CD4-positive, alpha-beta T cell treated with Interleukin-15 for 1 hour (primary cell): ENCODE measurements around the gene KCNMB4.

Source experiments
- DNase-seq: peaks from one replicate; pipeline ENCODE4 v3.0.0-alpha.2; 2020

KCNMB4 gene

DNA sequence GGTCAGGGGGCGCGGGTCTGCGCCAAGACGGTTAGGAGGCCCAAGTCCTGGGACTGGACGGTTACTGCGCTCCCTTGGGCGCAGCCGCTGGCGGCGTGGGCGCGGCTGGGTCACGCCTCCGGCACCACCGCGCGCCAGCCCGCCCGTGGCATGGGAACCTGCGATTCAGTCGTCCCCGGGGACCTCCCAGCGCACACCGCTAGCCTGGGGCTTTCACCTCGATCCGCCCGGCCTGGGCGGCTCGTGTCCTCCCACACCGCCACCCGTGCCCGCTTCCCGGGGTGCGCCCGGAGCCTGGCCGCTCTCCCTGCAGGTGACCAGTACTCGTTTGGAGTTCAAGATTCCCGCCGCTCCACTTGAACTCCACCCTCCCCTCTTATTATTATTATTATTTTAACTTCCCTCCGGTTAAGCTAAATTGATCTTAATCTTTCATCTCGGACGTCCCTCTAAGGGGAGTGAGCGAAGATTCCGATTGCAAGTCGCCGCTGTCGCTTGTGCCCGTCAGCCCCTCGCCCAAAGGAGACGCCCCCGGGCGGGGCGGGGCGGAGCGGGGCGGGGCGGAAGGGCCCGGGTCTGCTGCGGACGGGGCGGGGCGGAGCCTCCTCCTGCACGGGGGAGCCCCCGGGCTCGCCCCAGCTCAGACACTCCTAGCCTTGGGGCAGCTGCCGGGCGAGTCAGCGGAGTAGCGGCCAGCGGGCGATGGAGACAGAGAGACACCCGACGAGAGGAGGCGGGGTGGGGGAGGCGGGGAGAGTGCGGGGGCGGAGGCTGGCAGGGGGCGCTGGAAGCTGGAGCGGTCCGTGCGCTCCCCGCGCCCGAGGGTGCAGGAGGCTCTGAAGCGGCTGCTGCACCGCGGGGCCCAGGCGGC is at the start of gene KCNMB4:
TSS of gene KCNMB4 (plus strand) at position 643 of the 871 bp plus-strand sequence. CDS start 445 bp downstream, outside the sequence.
- DNase-seq, result peak; percentile 65

GRCh38 chr12:70317781-70318180 is 48.3 kb upstream of the KCNMB4 start:
- DNase-seq, result no peak

- no peak for DNase-seq
Measured at GRCh38 chr12:70319605-70320004, 46.5 kb upstream of the KCNMB4 start.

GRCh38 chr12:70321191-70321590 is 44.9 kb upstream of the KCNMB4 start:
- no peak for DNase-seq

GRCh38 chr12:70327541-70327940 is 38.5 kb upstream of the KCNMB4 start:
- no peak for DNase-seq

- DNase-seq, result no peak
Measured at GRCh38 chr12:70329728-70330127, 36.4 kb upstream of the KCNMB4 start.

DNA sequence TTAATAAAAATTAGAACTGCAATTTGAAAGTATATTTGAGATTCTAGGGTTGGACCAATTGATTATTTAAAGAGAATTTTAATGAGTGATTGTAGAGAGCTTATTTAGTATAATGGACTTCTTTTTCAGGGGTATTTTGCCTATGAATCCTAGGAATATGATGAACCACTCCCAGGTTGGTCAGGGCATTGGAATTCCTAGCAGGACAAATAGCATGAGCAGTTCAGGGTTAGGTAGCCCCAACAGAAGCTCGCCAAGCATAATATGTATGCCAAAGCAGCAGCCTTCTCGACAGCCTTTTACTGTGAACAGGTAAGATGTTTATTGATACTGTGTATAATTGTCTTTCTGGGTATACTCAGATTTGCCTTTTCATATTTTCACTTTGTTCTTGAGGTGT is 35.9 kb upstream of the KCNMB4 start:
- no peak for DNase-seq

- DNase-seq, result no peak
Measured at GRCh38 chr12:70332236-70332635, 33.9 kb upstream of the KCNMB4 start.

DNA sequence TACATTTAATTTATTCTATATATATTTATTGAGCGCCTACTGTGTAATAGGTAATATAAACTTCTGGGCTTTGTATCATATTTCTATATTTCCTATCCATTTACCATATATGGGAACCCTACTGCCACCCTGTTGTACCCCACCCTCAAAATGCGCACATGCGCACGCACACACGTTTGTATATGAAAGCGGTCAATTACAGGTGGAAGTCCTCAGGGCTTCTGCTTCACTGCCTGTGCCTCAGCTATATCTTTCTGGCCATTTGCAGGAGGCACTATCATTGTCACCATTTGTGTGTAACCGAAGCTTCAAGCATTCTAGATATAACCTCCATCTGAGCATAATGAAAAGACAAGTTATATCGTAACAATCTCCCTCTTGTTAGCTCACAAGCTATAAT is 31.3 kb upstream of the KCNMB4 start:
- DNase-seq, result no peak

- no peak for DNase-seq
Measured at GRCh38 chr12:70338531-70338930, 27.6 kb upstream of the KCNMB4 start.

GRCh38 chr12:70351076-70351475 is 15.0 kb upstream of the KCNMB4 start:
- no peak for DNase-seq

- no peak for DNase-seq
Measured at GRCh38 chr12:70353780-70354660, 12.1 kb upstream of the KCNMB4 start.

DNA sequence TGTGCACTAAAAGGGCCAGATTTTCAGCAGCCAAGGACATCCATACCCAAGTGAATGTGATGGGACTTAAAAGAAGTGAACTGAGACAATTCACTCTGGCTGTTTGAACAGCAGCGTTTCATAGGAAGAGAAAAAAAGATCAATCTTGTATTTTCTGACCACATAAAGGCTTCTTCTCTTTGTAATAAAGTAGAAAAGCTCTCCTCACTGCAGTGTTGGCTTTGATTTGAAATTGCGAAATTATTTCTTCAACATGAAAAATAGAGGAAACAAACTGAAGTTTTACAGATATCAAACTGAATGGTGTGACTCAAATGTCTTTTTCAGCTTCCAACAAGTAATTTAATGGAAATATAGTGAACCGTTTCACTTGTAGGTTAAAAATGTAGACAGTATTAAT is 11.3 kb upstream of the KCNMB4 start:
- DNase-seq, result no peak

GRCh38 chr12:70355972-70356371 is 10.1 kb upstream of the KCNMB4 start:
- DNase-seq, result no peak

DNA sequence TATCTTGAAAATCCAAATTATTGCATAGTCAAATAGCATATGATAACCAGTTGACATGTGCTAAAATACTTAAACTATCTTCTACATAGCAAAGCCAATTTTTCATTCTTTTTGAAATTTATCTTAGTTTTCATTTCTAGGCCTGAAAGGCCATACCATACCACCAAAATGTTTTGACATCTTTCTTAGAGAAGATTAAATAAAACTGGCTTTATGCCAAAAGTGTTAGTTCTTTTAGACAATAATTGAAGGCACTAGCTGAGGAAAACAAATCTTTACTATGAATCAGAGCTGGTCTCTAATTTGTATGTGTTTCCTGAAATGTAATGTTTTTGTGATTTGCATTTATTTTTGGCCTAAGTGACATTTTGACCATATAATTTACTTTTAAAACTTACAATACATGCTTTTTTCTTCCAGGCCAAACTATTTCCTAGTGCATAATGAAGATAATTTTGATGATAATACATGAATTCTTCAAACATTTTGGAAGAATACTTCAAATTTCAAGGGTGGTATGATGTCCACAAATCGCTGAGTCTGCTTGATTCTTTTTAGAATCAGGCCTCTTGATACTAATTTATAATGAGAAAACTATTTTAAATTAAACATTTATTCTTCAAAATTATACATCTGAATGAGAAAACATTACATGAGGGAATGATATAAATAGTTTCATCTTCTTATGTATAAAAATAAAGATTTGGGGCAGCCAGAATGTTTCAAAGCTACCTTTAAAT is 6.5 kb upstream of the KCNMB4 start:
- no peak for DNase-seq

GRCh38 chr12:70360218-70360617 is 5.9 kb upstream of the KCNMB4 start:
- no peak for DNase-seq

DNA sequence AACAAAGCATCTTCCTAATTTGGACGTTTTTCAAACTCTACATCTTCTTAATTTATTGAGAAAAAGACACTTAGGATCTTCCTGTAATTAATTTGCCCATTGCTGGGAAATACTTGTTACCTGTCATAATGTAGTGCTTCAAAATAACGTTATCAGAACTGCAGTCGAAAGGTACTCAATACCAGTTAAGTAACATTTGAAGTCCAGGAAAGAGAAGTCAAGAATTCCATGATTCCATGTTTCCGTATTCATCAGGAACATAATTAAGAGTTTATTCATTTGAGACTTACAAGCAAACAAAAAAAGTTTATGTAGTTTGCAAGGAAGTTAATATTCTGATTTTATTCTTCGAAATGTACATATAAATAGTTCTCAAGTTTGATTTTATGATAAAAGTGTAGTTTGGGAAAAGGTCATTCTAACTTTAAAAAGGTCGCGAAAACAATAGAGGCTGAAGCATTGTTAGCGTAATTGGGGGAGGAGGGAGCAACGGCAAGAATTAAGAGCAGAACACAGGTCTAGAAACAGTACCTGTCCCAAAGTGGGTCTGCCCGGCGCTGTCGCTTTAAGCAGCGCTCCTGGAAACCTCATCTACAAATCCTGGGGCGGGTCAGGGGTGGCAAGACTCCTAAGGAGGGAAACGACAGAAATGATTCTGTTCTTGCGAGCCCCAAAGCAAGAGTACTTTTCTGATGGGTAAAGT is 1.2 kb upstream of the KCNMB4 start:
- DNase-seq, result no peak

GRCh38 chr12:70365398-70365647 is 767 bp upstream of the KCNMB4 start:
- no peak for DNase-seq

GRCh38 chr12:70366581-70367257 is 629 bp downstream of the KCNMB4 start:
- DNase-seq, result peak; percentile 57

DNA sequence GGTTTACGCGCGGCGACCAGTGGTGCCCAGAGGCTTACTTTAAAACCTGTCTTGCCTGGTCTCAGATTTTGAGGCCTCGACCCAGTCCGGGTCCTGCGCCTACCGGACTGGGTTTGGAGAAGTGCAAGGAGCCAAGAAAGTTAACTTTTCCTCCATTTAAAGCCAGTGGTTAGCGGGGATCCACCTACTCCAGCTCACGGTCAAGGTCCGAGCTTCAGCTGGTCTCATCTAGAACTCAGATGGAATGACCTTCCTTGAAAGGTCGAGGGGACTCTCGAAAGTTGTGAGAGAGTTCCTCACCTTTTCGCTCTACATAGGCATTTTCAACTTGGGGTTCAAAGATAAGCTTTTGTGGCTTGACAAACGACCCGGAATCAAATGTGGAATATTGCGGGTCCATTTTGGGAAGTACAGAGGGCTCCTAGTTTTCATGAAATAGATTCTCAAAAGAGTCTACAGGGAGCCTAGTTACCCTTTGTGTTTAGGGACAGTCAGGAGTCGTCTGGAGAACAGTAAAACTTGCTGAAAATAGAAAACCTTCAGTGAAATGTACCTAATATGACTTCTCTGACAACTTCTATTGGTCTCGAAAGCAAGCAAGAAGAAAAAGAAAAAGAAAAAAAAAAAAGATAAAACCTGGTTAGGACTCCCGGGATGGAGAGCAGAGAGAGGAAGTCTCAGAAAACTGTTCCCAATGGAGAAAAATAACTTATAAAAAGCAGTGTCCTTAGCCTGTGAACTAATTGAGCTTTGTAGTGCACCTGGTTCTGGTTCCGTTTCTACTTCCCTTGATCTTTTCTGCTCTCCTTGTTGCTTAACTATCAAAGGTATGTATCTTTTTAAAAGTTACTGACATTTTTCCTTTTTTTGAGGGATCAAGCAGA is 1.4 kb downstream of the KCNMB4 start:
- DNase-seq, result no peak

DNA sequence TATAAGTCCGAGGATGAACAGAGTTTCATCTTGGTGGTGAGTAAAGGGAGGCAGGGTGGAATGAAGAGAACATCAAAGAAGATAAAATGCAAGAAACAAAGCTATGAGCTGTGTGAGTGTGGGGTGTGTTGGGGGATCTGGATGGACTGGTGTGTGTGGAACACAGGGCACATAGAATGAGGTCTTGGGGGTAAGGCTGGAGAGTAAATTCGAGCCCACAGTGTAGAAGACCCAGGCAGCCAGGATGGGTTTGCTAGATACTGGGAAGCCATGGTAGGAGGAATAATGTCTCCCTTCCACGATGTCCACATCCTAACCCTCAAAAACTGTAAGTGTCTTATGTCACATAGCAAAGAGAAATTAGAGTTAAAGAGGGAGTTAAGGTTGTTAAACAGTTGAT is 6.8 kb downstream of the KCNMB4 start:
- DNase-seq, result no peak
